ENCODE results near the gene NEDD9. TPM values are rescaled to one million over a fixed set of nuclear protein-coding genes. Genes with fewer than 3 reads are reported as not detected.
A peak's percentile ranks its signal among the peaks of the same experiment; 100 is the strongest.

The NEDD9 gene
- total RNA-seq, 1 donor, result 29.8 TPM

DNA sequence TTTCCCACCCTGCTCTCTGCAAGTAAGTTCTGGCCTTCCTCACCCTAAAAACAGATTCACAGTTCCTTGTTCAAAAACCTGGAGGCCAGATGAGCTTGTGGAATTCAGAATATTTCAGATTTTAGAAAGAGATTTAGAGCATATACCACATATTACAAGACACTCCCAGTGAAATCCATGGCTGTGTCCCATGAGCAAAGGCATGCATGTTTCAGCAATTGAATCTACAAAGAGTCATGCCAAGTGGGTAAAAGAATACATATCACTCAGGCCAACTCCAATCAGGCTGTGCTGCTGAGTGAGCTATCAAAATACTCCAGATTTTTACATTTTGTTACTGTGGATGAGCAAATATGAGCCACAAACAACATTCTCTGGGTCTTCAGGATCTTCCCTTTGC is 10.2 kb upstream of the NEDD9 start:
- H3K4me3 ChIP-seq (ENCODE audit: low read depth, low read length), result no peak overlapping the region
- TF ChIP-seq, protein P1, sequence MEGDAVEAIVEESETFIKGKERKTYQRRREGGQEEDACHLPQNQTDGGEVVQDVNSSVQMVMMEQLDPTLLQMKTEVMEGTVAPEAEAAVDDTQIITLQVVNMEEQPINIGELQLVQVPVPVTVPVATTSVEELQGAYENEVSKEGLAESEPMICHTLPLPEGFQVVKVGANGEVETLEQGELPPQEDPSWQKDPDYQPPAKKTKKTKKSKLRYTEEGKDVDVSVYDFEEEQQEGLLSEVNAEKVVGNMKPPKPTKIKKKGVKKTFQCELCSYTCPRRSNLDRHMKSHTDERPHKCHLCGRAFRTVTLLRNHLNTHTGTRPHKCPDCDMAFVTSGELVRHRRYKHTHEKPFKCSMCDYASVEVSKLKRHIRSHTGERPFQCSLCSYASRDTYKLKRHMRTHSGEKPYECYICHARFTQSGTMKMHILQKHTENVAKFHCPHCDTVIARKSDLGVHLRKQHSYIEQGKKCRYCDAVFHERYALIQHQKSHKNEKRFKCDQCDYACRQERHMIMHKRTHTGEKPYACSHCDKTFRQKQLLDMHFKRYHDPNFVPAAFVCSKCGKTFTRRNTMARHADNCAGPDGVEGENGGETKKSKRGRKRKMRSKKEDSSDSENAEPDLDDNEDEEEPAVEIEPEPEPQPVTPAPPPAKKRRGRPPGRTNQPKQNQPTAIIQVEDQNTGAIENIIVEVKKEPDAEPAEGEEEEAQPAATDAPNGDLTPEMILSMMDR (IDR thresholded peaks at IDR 0.05; ENCODE audit: insufficient read depth, low read depth, low read length), result no peak
- DNase-seq (ENCODE audit: low read depth), result peak; percentile 16

DNA sequence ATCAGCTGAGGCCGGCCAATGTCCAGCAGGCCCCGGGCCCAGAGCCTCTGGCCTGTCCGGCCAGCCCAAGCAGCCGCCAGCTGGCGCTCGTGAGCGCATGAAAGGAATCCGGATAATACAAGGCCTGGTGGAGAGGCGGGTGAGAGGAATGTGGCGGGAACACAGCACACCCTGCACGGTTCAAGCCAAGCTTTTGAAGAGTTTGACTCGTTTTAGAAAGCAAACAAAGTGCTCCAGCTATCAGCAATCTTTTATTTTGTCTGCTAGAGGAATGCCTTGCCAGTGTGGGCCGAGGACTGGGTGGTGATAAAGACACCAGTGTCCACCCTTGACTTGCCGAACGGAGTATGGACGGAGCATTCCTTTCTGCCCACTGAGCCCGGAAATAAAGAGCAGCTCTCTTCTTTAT is 9.3 kb upstream of the NEDD9 start:
- peak; percentile 62 for DNase-seq (ENCODE audit: low read depth)
- TF ChIP-seq, protein P1 (IDR thresholded peaks at IDR 0.05; ENCODE audit: insufficient read depth, low read depth, low read length), result peak; percentile 91
- H3K4me3 ChIP-seq (ENCODE audit: low read depth, low read length), result no peak overlapping the region

DNA sequence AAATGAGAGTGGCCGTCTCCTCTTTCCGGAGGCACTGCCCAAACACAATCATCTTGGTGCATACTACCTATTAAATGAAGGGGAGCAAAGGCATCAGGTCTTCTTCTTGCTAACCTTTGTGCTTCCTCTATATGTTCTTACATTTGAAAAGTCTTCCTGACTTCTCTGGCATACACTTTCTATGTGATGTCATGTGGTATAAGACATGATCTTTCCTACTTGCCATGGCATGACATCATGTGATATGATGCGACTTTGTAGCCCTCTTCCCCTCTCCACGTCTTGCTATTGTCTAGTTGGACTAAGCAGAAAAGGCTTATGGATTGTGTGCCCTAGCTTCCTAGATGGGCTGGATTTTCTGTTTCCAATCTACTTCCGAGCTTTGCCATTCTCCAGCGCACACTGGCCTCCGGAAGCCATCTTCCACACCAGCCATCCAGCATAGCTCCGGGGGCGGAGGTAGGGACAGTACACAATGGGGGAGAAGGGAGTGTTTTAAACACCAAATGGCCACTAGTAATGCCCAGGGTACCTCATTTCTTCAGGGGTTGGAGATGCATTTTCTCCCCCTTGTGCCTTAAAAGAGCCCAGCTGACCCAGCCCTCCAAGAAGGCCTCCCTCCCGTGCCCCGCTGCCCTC is 8.8 kb upstream of the NEDD9 start:
- DNase-seq (ENCODE audit: low read depth), result no peak
- TF ChIP-seq, protein P1 (IDR thresholded peaks at IDR 0.05; ENCODE audit: insufficient read depth, low read depth, low read length), result no peak
- no peak overlapping the region for H3K4me3 ChIP-seq (ENCODE audit: low read depth, low read length)

DNA sequence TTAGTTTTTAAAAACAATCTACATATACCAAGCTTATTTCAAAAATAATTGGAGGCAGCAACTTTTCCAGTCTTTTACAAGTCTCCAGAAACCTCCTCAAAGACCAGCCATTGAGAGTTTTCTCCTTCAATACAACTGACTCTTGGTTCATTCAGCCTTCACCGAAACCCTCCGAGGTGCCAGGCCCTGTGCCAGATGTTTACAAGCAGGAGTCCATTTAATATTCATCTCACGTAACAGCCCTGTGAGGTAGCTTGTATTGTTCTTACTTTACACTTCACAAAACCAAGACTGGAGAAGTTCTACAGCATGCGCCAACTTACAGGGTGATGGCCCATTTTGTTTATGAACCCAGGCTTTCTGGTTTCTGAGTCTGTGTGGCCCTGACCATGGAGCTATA is 5.5 kb upstream of the NEDD9 start:
- TF ChIP-seq, protein P1 (IDR thresholded peaks at IDR 0.05; ENCODE audit: insufficient read depth, low read depth, low read length), result no peak
- no peak overlapping the region for H3K4me3 ChIP-seq (ENCODE audit: low read depth, low read length)
- no peak for DNase-seq (ENCODE audit: low read depth)

DNA sequence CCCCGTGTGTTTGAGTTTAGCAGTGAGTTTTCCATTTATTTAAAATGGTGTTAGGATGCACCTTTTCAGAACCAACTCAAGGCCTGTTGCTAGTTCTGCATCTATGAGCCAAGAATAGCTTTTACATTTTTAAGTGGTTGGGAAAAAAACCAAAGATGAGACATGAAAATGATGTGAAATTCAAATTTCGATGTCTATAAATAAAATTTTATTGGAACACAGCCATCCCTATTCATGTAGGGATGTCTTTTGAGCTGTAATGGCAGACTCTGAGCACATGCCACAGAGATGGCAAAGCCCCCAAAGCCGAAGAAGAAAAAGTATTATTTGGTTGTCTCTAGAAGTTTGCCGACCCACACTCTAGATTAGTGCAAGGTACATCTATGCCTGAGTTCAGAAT is 5.0 kb upstream of the NEDD9 start:
- TF ChIP-seq, protein P1 (IDR thresholded peaks at IDR 0.05; ENCODE audit: insufficient read depth, low read depth, low read length), result no peak
- DNase-seq (ENCODE audit: low read depth), result no peak
- H3K4me3 ChIP-seq (ENCODE audit: low read depth, low read length), result no peak overlapping the region

DNA sequence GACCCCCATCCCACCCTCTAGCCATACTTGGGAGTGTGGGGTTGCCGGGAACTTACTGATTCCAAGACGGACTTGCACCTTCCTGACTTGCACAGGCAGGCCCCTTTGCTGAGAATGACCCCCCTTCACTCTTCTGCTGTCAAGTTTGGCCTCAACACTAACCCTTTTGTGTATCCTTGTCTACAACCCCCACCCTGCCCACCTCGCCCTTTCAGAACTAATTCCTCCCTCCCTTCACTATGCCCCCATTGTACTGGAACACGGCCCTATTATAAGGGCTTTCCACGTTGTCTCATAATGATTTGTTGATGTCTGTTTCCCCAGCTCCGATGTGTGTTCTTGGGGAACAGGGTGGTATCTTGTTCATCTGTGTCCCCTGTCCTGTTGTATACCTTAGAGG is 4.4 kb upstream of the NEDD9 start:
- TF ChIP-seq, protein P1 (IDR thresholded peaks at IDR 0.05; ENCODE audit: insufficient read depth, low read depth, low read length), result no peak
- no peak overlapping the region for H3K4me3 ChIP-seq (ENCODE audit: low read depth, low read length)
- no peak for DNase-seq (ENCODE audit: low read depth)
